ENCODE results near the gene ANKS1B. TPM values are rescaled to one million over a fixed set of nuclear protein-coding genes. Genes with fewer than 3 reads are reported as not detected.

The ANKS1B gene
- total RNA-seq, 1 experiment from 2014 or later: 9.7 TPM

DNA sequence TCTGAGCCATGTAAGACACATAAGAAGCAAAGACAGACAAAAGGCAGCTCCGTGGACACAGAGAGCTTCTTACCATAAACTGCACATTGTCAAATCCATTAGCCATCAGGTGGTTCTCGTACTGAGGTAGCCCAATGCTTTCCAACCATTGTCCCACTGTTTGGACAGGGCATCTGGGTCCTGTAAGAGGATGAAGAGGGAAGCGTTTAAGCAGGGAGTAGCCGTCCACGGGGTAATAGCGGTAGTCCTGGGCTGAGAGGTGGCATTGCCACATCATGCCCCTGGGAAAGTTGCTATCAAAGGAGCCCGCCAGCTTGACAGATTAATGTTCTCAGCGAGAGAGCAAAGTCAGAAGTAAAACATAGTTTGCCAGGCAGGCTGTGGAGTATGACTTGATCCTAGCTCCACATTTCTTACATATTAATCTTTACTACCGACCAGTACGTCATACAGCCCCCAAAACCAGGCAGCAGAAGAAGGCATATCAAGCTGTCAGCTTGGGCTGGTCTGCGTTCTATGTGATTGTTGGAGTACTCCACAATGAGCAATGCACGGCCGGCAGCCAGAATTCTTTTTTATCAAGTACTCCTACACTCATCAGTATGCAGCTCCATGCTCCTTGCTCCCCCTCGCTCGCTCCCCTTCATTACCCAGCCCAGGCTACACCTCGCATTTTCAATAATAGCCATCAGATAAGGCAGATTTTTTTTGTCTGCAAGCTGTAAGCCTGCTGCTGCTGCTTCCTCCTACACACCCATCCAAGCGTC is 830.3 kb downstream of the ANKS1B start:
- Histone ChIP-seq H3K9me3 (ENCODE audit: control insufficient read depth, insufficient read depth, low read depth, low read length) (no peaks in the 10 kb centered on the region), H3K36me3 (ENCODE audit: control insufficient read depth, insufficient read depth, low read length) (no peaks in the 10 kb centered on the region), H3K4me3 (ENCODE audit: low read depth in 2 of 2, low read length in 2 of 2) (no peak overlapping the region), H3K27ac (ENCODE audit: low read length) (no peak overlapping the region), H3K4me1 (ENCODE audit: control insufficient read depth, insufficient read depth, low read length) (no peaks in the 10 kb centered on the region), H3K27me3 (ENCODE audit: control insufficient read depth, insufficient read depth, low read length) (no peaks in the 10 kb centered on the region)
- BruUV-seq (replicated peaks): no TSS peak
- intact Hi-C loops (cut with micrococcal nuclease; ENCODE audit: unreplicated experiment): no loop called here
- POLR2A ChIA-PET: interaction anchor here (0.6 kb wide), 1 partner anchor 336 kb away, joined by 4 read pairs; no protein-coding TSS in a partner anchor
- TF ChIP-seq SIN3A (IDR thresholded peaks at IDR 0.05; ENCODE audit: borderline replicate concordance, insufficient read depth, low read depth, low read length) (no peak), POLR2AphosphoS5 (IDR thresholded peaks at IDR 0.05; ENCODE audit: low read depth, low read length) (no peak), TCF7L2 (IDR thresholded peaks at IDR 0.05; ENCODE audit: low read depth, low read length) (no peak)
- TF ChIP-seq, protein P1, sequence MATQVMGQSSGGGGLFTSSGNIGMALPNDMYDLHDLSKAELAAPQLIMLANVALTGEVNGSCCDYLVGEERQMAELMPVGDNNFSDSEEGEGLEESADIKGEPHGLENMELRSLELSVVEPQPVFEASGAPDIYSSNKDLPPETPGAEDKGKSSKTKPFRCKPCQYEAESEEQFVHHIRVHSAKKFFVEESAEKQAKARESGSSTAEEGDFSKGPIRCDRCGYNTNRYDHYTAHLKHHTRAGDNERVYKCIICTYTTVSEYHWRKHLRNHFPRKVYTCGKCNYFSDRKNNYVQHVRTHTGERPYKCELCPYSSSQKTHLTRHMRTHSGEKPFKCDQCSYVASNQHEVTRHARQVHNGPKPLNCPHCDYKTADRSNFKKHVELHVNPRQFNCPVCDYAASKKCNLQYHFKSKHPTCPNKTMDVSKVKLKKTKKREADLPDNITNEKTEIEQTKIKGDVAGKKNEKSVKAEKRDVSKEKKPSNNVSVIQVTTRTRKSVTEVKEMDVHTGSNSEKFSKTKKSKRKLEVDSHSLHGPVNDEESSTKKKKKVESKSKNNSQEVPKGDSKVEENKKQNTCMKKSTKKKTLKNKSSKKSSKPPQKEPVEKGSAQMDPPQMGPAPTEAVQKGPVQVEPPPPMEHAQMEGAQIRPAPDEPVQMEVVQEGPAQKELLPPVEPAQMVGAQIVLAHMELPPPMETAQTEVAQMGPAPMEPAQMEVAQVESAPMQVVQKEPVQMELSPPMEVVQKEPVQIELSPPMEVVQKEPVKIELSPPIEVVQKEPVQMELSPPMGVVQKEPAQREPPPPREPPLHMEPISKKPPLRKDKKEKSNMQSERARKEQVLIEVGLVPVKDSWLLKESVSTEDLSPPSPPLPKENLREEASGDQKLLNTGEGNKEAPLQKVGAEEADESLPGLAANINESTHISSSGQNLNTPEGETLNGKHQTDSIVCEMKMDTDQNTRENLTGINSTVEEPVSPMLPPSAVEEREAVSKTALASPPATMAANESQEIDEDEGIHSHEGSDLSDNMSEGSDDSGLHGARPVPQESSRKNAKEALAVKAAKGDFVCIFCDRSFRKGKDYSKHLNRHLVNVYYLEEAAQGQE (IDR thresholded peaks at IDR 0.05; ENCODE audit: insufficient read depth in 1 of 2, low read depth in 2 of 2, low read length in 1 of 2): no peak
- TF ChIP-seq, protein P2, sequence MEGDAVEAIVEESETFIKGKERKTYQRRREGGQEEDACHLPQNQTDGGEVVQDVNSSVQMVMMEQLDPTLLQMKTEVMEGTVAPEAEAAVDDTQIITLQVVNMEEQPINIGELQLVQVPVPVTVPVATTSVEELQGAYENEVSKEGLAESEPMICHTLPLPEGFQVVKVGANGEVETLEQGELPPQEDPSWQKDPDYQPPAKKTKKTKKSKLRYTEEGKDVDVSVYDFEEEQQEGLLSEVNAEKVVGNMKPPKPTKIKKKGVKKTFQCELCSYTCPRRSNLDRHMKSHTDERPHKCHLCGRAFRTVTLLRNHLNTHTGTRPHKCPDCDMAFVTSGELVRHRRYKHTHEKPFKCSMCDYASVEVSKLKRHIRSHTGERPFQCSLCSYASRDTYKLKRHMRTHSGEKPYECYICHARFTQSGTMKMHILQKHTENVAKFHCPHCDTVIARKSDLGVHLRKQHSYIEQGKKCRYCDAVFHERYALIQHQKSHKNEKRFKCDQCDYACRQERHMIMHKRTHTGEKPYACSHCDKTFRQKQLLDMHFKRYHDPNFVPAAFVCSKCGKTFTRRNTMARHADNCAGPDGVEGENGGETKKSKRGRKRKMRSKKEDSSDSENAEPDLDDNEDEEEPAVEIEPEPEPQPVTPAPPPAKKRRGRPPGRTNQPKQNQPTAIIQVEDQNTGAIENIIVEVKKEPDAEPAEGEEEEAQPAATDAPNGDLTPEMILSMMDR (IDR thresholded peaks at IDR 0.05): no peak
- in situ Hi-C loops (cut with HindIII; ENCODE audit: low pct_unique_long_range_greater_than_20kb, low sequenced_read_pairs): no loop called here
- CTCF ChIA-PET: no interaction called here
- ATAC-seq: no peak
- DNase-seq (ENCODE audit: low read depth, low spot score): no peak

GRCh38 chr12:99153293-99153692 is 831.4 kb downstream of the ANKS1B start:
- in situ Hi-C loops (cut with HindIII; ENCODE audit: low pct_unique_long_range_greater_than_20kb, low sequenced_read_pairs) (no loop called here), intact Hi-C loops (cut with micrococcal nuclease; ENCODE audit: unreplicated experiment) (no loop called here)
- no peak for ATAC-seq
- BruUV-seq (replicated peaks): no TSS peak
- Histone ChIP-seq H3K4me3 (ENCODE audit: low read depth in 2 of 2, low read length in 2 of 2) (no peak overlapping the region), H3K4me1 (ENCODE audit: control insufficient read depth, insufficient read depth, low read length) (no peaks in the 10 kb centered on the region), H3K36me3 (ENCODE audit: control insufficient read depth, insufficient read depth, low read length) (no peaks in the 10 kb centered on the region), H3K27ac (ENCODE audit: low read length) (no peak overlapping the region), H3K27me3 (ENCODE audit: control insufficient read depth, insufficient read depth, low read length) (no peaks in the 10 kb centered on the region), H3K9me3 (ENCODE audit: control insufficient read depth, insufficient read depth, low read depth, low read length) (no peaks in the 10 kb centered on the region)
- TF ChIP-seq, protein P2 (IDR thresholded peaks at IDR 0.05): no peak
- no peak for TF ChIP-seq SIN3A (IDR thresholded peaks at IDR 0.05; ENCODE audit: borderline replicate concordance, insufficient read depth, low read depth, low read length)
- TF ChIP-seq POLR2AphosphoS5 (IDR thresholded peaks at IDR 0.05; ENCODE audit: low read depth, low read length): no peak
- TF ChIP-seq TCF7L2 (IDR thresholded peaks at IDR 0.05; ENCODE audit: low read depth, low read length): no peak
- TF ChIP-seq, protein P1 (IDR thresholded peaks at IDR 0.05; ENCODE audit: insufficient read depth in 1 of 2, low read depth in 2 of 2, low read length in 1 of 2): no peak
- ChIA-PET CTCF (no interaction called here), POLR2A (no interaction called here)
- DNase-seq (ENCODE audit: low read depth, low spot score): no peak
